GM12873 (cell line): ENCODE results near the gene RPS6KA2.

ENCODE experiments used
- CTCF ChIP-seq: IDR thresholded peaks from 2 replicates; pipeline ENCODE4 v1.5.1; 2012; ENCODE audit warnings: low read depth, mild to moderate bottlenecking, moderate library complexity, low read length, control low read depth; ENCODE audit not compliant: insufficient read depth; ENCODE audit errors: missing control alignments

Gene RPS6KA2

GRCh38 chr6:166581091-166581511 lies 46.0 kb downstream of the RPS6KA2 start:
- TF ChIP-seq CTCF: no peak

GRCh38 chr6:166580076-166581050 lies 46.7 kb downstream of the RPS6KA2 start:
- TF ChIP-seq CTCF: no peak

GRCh38 chr6:166579237-166579850 lies 47.7 kb downstream of the RPS6KA2 start:
- TF ChIP-seq CTCF: no peak

GRCh38 chr6:166578536-166579236 lies 48.4 kb downstream of the RPS6KA2 start:
- no peak for TF ChIP-seq CTCF

- TF ChIP-seq CTCF: no peak
Measured at GRCh38 chr6:166575205-166575604, 51.8 kb downstream of the RPS6KA2 start.

GRCh38 chr6:166573511-166574216 lies 53.4 kb downstream of the RPS6KA2 start:
- TF ChIP-seq CTCF: no peak
